Measurements from ENCODE around the gene RNU1-3.
"Not testable (repeated sequence)": the region's sequence is repeated elsewhere in the genome, so short reads cannot be mapped to it uniquely, and the experiment has no call there.

DNA sequence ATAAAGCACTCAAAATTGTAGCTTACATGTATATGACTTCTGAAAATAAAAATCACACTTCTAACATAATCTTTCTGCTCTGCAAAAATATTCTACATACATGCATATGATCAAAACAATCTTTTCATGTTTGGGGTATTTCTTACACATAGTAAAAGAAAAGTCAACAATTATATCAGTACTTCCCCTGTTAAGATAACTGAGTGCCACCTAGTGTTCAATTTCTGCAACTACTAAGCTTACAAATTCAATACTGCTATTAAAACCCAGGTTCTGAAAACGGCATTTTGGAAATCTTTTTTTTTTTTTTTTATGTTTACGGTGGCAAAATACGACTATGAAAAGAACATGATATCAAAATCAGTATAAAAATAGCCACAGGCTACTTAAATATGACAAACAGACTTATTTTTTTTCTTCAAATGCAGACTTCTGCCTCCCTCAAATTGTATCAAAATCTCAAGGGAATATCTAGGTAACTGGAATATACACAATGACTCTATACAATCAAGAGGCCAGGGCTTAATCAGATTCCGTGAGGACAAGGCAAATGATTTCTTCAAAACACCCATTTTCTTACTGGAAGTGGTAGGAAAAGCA lies 18.1 kb upstream of the RNU1-3 start:
- not testable (repeated sequence) for TF ChIP-seq TAF1 (IDR thresholded peaks at IDR 0.05; ENCODE audit: low read depth); YY1 (IDR thresholded peaks at IDR 0.05; ENCODE audit: low read depth); TCF12 (IDR thresholded peaks at IDR 0.05; ENCODE audit: low read depth); EP300 (IDR thresholded peaks at IDR 0.05; ENCODE audit: borderline replicate concordance); EGR1 (IDR thresholded peaks at IDR 0.05); CEBPB (IDR thresholded peaks at IDR 0.05); FOXM1 (IDR thresholded peaks at IDR 0.05; ENCODE audit: borderline replicate concordance, low read depth); NFIC (IDR thresholded peaks at IDR 0.05); TEAD4 (IDR thresholded peaks at IDR 0.05)
- peak; percentile 41 for TF ChIP-seq RAD21 (IDR thresholded peaks at IDR 0.05; ENCODE audit: low read depth)
- TF ChIP-seq, protein P1, sequence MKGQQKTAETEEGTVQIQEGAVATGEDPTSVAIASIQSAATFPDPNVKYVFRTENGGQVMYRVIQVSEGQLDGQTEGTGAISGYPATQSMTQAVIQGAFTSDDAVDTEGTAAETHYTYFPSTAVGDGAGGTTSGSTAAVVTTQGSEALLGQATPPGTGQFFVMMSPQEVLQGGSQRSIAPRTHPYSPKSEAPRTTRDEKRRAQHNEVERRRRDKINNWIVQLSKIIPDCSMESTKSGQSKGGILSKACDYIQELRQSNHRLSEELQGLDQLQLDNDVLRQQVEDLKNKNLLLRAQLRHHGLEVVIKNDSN (IDR thresholded peaks at IDR 0.05), result not testable (repeated sequence)
- TF ChIP-seq, protein P2, sequence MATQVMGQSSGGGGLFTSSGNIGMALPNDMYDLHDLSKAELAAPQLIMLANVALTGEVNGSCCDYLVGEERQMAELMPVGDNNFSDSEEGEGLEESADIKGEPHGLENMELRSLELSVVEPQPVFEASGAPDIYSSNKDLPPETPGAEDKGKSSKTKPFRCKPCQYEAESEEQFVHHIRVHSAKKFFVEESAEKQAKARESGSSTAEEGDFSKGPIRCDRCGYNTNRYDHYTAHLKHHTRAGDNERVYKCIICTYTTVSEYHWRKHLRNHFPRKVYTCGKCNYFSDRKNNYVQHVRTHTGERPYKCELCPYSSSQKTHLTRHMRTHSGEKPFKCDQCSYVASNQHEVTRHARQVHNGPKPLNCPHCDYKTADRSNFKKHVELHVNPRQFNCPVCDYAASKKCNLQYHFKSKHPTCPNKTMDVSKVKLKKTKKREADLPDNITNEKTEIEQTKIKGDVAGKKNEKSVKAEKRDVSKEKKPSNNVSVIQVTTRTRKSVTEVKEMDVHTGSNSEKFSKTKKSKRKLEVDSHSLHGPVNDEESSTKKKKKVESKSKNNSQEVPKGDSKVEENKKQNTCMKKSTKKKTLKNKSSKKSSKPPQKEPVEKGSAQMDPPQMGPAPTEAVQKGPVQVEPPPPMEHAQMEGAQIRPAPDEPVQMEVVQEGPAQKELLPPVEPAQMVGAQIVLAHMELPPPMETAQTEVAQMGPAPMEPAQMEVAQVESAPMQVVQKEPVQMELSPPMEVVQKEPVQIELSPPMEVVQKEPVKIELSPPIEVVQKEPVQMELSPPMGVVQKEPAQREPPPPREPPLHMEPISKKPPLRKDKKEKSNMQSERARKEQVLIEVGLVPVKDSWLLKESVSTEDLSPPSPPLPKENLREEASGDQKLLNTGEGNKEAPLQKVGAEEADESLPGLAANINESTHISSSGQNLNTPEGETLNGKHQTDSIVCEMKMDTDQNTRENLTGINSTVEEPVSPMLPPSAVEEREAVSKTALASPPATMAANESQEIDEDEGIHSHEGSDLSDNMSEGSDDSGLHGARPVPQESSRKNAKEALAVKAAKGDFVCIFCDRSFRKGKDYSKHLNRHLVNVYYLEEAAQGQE (IDR thresholded peaks at IDR 0.05; ENCODE audit: low read depth), result not testable (repeated sequence)
- TF ChIP-seq, protein P3, sequence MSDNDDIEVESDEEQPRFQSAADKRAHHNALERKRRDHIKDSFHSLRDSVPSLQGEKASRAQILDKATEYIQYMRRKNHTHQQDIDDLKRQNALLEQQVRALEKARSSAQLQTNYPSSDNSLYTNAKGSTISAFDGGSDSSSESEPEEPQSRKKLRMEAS (IDR thresholded peaks at IDR 0.05), result not testable (repeated sequence)

Measured in Ishikawa (cell line).